H9 (cell line): ENCODE results near the gene NR5A1. TPM values are rescaled to one million over a fixed set of nuclear protein-coding genes. Genes with fewer than 3 reads are reported as not detected.

Experiments used
- DNase-seq: peaks from one replicate; pipeline ENCODE4 v3.0.0-alpha.2; 2017
- H2AFZ ChIP-seq: one replicate; pipeline ENCODE4 v1.6.1; 2013; ENCODE audit warnings: mild to moderate bottlenecking, low read length, control low read depth, moderate library complexity
- H2AK5ac ChIP-seq: 2 replicates; pipeline ENCODE4 v1.6.1; 2013; ENCODE audit warnings: low read length, control low read depth, mixed read lengths; ENCODE audit not compliant: insufficient read length
- H2BK120ac ChIP-seq: one replicate; pipeline ENCODE4 v1.6.1; 2013; ENCODE audit warnings: low read depth, mild to moderate bottlenecking, low read length, control low read depth, inconsistent platforms; ENCODE audit not compliant: poor library complexity, severe bottlenecking
- H2BK12ac ChIP-seq: 2 replicates; pipeline ENCODE4 v1.6.1; 2013; ENCODE audit warnings: low read length, control low read depth, mixed read lengths, low read depth; ENCODE audit not compliant: insufficient read length
- H2BK15ac ChIP-seq: 2 replicates; pipeline ENCODE4 v1.6.1; 2013; ENCODE audit warnings: low read depth, low read length, control low read depth
- H2BK20ac ChIP-seq: one replicate; pipeline ENCODE4 v1.6.1; 2013; ENCODE audit warnings: low read depth, mild to moderate bottlenecking, low read length, control low read depth, inconsistent platforms; ENCODE audit not compliant: poor library complexity, severe bottlenecking
- H2BK5ac ChIP-seq: 2 replicates; pipeline ENCODE4 v1.6.1; 2013; ENCODE audit warnings: low read length, control low read depth, mixed read lengths; ENCODE audit not compliant: insufficient read length
- H3K14ac ChIP-seq: 2 replicates; pipeline ENCODE4 v1.6.1; 2013; ENCODE audit warnings: low read length, control low read depth; ENCODE audit not compliant: insufficient read depth
- H3K18ac ChIP-seq: 2 replicates; pipeline ENCODE4 v1.6.1; 2013; ENCODE audit warnings: low read depth, mild to moderate bottlenecking, mixed read lengths, low read length, control low read depth; ENCODE audit not compliant: insufficient read length
- H3K23ac ChIP-seq: 2 replicates; pipeline ENCODE4 v1.6.1; 2013; ENCODE audit warnings: low read length, control low read depth, mixed read lengths, low read depth; ENCODE audit not compliant: insufficient read length
- H3K23me2 ChIP-seq: 2 replicates; pipeline ENCODE4 v1.6.1; 2013; ENCODE audit warnings: low read depth, mild to moderate bottlenecking, mixed read lengths, low read length, control low read depth; ENCODE audit not compliant: insufficient read length, poor library complexity, severe bottlenecking
- H3K27ac ChIP-seq: 2 replicates; pipeline ENCODE4 v1.5.1; 2013; ENCODE audit warnings: low read length, control low read depth, mixed read lengths, low read depth; ENCODE audit not compliant: insufficient read length
- H3K27me3 ChIP-seq: 2 replicates; pipeline ENCODE4 v1.6.1; 2013; ENCODE audit warnings: low read length, control low read depth, inconsistent platforms; ENCODE audit not compliant: insufficient read depth
- H3K4ac ChIP-seq: 2 replicates; pipeline ENCODE4 v1.6.1; 2013; ENCODE audit warnings: low read depth, mild to moderate bottlenecking, control low read depth, inconsistent platforms, low read length, moderate library complexity
- H3K4me1 ChIP-seq: 2 replicates; pipeline ENCODE4 v1.6.1; 2013; ENCODE audit warnings: low read length, control low read depth, inconsistent platforms; ENCODE audit not compliant: insufficient read depth
- H3K4me2 ChIP-seq: 2 replicates; pipeline ENCODE4 v1.6.1; 2013; ENCODE audit warnings: low read length, control low read depth, mixed read lengths; ENCODE audit not compliant: insufficient read length, insufficient read depth
- H3K56ac ChIP-seq: 2 replicates; pipeline ENCODE4 v1.6.1; 2013; ENCODE audit warnings: low read depth, mild to moderate bottlenecking, mixed read lengths, low read length, control low read depth; ENCODE audit not compliant: insufficient read length
- H3K79me1 ChIP-seq: 2 replicates; pipeline ENCODE4 v1.6.1; 2013; ENCODE audit warnings: low read depth, mild to moderate bottlenecking, moderate library complexity, low read length, control low read depth, inconsistent platforms; ENCODE audit not compliant: insufficient read depth, poor library complexity, severe bottlenecking
- H3K79me2 ChIP-seq: 2 replicates; pipeline ENCODE4 v1.6.1; 2013; ENCODE audit warnings: low read length, control low read depth, inconsistent platforms; ENCODE audit not compliant: insufficient read depth
- H3K9ac ChIP-seq: 2 replicates; pipeline ENCODE4 v1.6.1; 2013; ENCODE audit warnings: low read length, control low read depth, mixed read lengths; ENCODE audit not compliant: insufficient read length; ENCODE audit errors: extremely low read depth
- H3K9me3 ChIP-seq: one replicate; pipeline ENCODE4 v1.6.1; 2013; ENCODE audit warnings: low read depth, low read length, inconsistent platforms; ENCODE audit not compliant: control insufficient read depth
- H3T11ph ChIP-seq: one replicate; pipeline ENCODE4 v1.6.1; 2013; ENCODE audit warnings: mild to moderate bottlenecking, low read length, control low read depth, inconsistent platforms
- H4K20me1 ChIP-seq: one replicate; pipeline ENCODE4 v1.6.1; 2013; ENCODE audit not compliant: control insufficient read depth, insufficient read length, insufficient read depth
- H4K5ac ChIP-seq: 2 replicates; pipeline ENCODE4 v1.6.1; 2013; ENCODE audit warnings: low read depth, mild to moderate bottlenecking, mixed read lengths, low read length, control low read depth; ENCODE audit not compliant: insufficient read length
- H4K8ac ChIP-seq: replicated peaks from 2 replicates; pipeline ENCODE4 v1.6.1; 2013; ENCODE audit warnings: low read length, control low read depth, mixed read lengths, low read depth; ENCODE audit not compliant: insufficient read length
- H4K91ac ChIP-seq: 2 replicates; pipeline ENCODE4 v1.6.1; 2013; ENCODE audit warnings: low read depth, mild to moderate bottlenecking, moderate library complexity, mixed read lengths, low read length, control low read depth; ENCODE audit not compliant: insufficient read length
- H3K27ac Mint-ChIP-seq, 3 experiments: 2 replicates in 2 of 3; 3 replicates in 1 of 3; pipeline ENCODE4 v1.8.0; 2020 to 2021; ENCODE audit warnings: mixed read lengths in 3 of 3, mild to moderate bottlenecking in 1 of 3, moderate library complexity in 1 of 3
- H3K27me3 Mint-ChIP-seq: 2 replicates; pipeline ENCODE4 v1.8.0; 2021; ENCODE audit warnings: low read depth, mild to moderate bottlenecking, moderate library complexity, mixed read lengths
- H3K36me3 Mint-ChIP-seq, 3 experiments: 2 replicates in 2 of 3; 3 replicates in 1 of 3; pipeline ENCODE4 v1.8.0; 2020 to 2021; ENCODE audit warnings: low read depth in 3 of 3, mixed read lengths in 3 of 3; ENCODE audit not compliant: insufficient read depth in 1 of 3
- H3K4me1 Mint-ChIP-seq, 2 experiments: 2 replicates each; pipeline ENCODE4 v1.8.0; 2020; ENCODE audit warnings: mixed read lengths in 2 of 2
- H3K4me3 Mint-ChIP-seq, 2 experiments: 2 replicates in 1 of 2; 3 replicates in 1 of 2; pipeline ENCODE4 v1.8.0; 2020 to 2021; ENCODE audit warnings: mild to moderate bottlenecking in 2 of 2, mixed read lengths in 2 of 2, moderate library complexity in 1 of 2
- H3K9me3 Mint-ChIP-seq, 2 experiments: 2 replicates in 1 of 2; 3 replicates in 1 of 2; pipeline ENCODE4 v1.8.0; 2020; ENCODE audit warnings: mild to moderate bottlenecking in 2 of 2, mixed read lengths in 2 of 2, moderate library complexity in 1 of 2
- CTCF ChIP-seq: fragments of 200-600 bp; sonication (generic); conservative IDR thresholded peaks from 3 replicates; pipeline ENCODE4 v1.8.0; 2021; ENCODE audit warnings: antibody characterized with exemption, mild to moderate bottlenecking
- WGBS: extraction: QIAGEN DNeasy Blood & Tissue Kit; methylation state at CpG from one replicate; pipeline ENCODE4 v1.1.7; 2013; ENCODE audit warnings: missing lambda C conversion rate, low lambda C conversion rate, mixed read lengths; ENCODE audit not compliant: insufficient read length; ENCODE audit errors: extremely low coverage; 5-methylcytosine and 5-hydroxymethylcytosine counted together
- total RNA-seq: library from RNA; stranded (reverse); gene quantifications from 2 replicates; pipeline ENCODE4 v1.2.1, GENCODE V29; 2021

NR5A1 gene
- total RNA-seq, 1 experiment from 2014 or later, result 0.37 TPM

- peaks cover 6% of the 10 kb centered on the region for H3K23me2 ChIP-seq
- H3K4me2 ChIP-seq, result no peak overlapping the region
- Mint-ChIP-seq H3K27ac (no peak overlapping the region), H3K9me3 (peaks cover 0 to 8% of the 10 kb centered on the region in 2 experiments; a peak in 3 of 5 replicates), H3K4me3 (no peak overlapping the region; a peak in 1 of 5 replicates), H3K4me1 (peaks cover 6 to 30% of the 10 kb centered on the region in 2 experiments), H3K27me3 (peaks cover 53% of the 10 kb centered on the region), H3K36me3 (peaks cover 0 to 2% (median 0%) of the 10 kb centered on the region in 3 experiments; a peak in 1 of 7 replicates)
- no peaks in the 10 kb centered on the region for H4K20me1 ChIP-seq
- no peak overlapping the region for H3K4ac ChIP-seq
- H3K27me3 ChIP-seq, result peaks cover 33% of the 10 kb centered on the region
- no peak overlapping the region for H2AK5ac ChIP-seq
- no peaks in the 10 kb centered on the region for H3K79me1 ChIP-seq
- no peak overlapping the region for H3K9ac ChIP-seq
- no peak overlapping the region for H3T11ph ChIP-seq
- no peaks in the 10 kb centered on the region for H3K79me2 ChIP-seq
- H3K23ac ChIP-seq, result no peak overlapping the region
- H3K27ac ChIP-seq, result no peak overlapping the region
- no peak overlapping the region for H2AFZ ChIP-seq
- TF ChIP-seq CTCF, result no peak
- no peak overlapping the region for H2BK120ac ChIP-seq
- no peak overlapping the region for H4K91ac ChIP-seq
- H3K56ac ChIP-seq, result no peak overlapping the region
- no peak overlapping the region for H3K18ac ChIP-seq
- H3K9me3 ChIP-seq, result no peaks in the 10 kb centered on the region
- no peak overlapping the region for H4K5ac ChIP-seq
- WGBS, result no CpG with 5 or more reads among the region's 19 CpGs
- no peak overlapping the region for H2BK20ac ChIP-seq
- H3K14ac ChIP-seq, result no peak overlapping the region
- no peak overlapping the region for H2BK5ac ChIP-seq
- H4K8ac ChIP-seq, result no peak overlapping the region
- no peak for DNase-seq
- H2BK12ac ChIP-seq, result no peak overlapping the region
- peaks cover 4% of the 10 kb centered on the region; the same call in 1 of the 2 replicates for H3K4me1 ChIP-seq
- no peak overlapping the region for H2BK15ac ChIP-seq
Measured at GRCh38 chr9:124505901-124506346, 1.3 kb downstream of the NR5A1 start.
